HCT116 (cell line): Measurements from ENCODE around the gene NT5C2. TPM values are rescaled to one million over a fixed set of nuclear protein-coding genes. Genes with fewer than 3 reads are reported as not detected.

ENCODE experiments used
- ATAC-seq: fragments of 200-7000 bp; cut with Tn5 transposase; 2 replicates; pipeline ENCODE4 v1.9.1; 2020; ENCODE audit warnings: mild to moderate bottlenecking, moderate library complexity
- BruUV-seq: library from RNA; stranded (reverse); fragments of 400-500 nt; replicated peaks from 2 replicates; lab custom pipeline; 2021; lab: Mats Ljungman, UMichigan
- CTCF ChIA-PET: fragments of 300-600 bp; sonication (Branson Sonifier 250); formaldehyde crosslinking; loops from one replicate; lab custom pipeline; 2021; ENCODE audit warnings: antibody characterized with exemption; lab: Charles Lee
- POLR2A ChIA-PET: fragments of 300-600, 350-600 bp; sonication (Branson Sonifier 250); formaldehyde crosslinking; loops from one replicate; lab custom pipeline; 2021; ENCODE audit warnings: antibody characterized with exemption; lab: Charles Lee
- RAD21 ChIA-PET, 2 experiments: fragments of 300-600 bp; sonication (Branson Sonifier 250); formaldehyde crosslinking; loops; one replicate each; lab custom pipeline; 2023; ENCODE audit warnings: low total read pairs in 2 of 2; ENCODE audit not compliant: uncharacterized antibody in 2 of 2, unreplicated experiment in 2 of 2, low non-redundant PET in 1 of 2; lab: Charles Lee
- DNase-seq: peaks from one replicate; pipeline ENCODE4 v3.0.0-alpha.2; 2010; ENCODE audit warnings: low read depth, low spot score
- H2AFZ ChIP-seq: fragments of 200-600 bp; shearing (Covaris generic), sonication (generic); 2 replicates; pipeline ENCODE4 v1.6.1; 2017; ENCODE audit warnings: low read depth, mixed run types, mixed read lengths, antibody characterized with exemption, low read length; ENCODE audit not compliant: poor library complexity, severe bottlenecking
- H3K27ac ChIP-seq: 2 replicates; pipeline ENCODE4 v1.5.1; 2012; ENCODE audit warnings: low read depth, low read length
- H3K27me3 ChIP-seq: fragments of 200-600 bp; sonication (generic); 2 replicates; pipeline ENCODE4 v1.6.1; 2016; ENCODE audit warnings: mixed run types, low read length, mixed read lengths; ENCODE audit not compliant: insufficient read depth
- H3K36me3 ChIP-seq, 2 experiments: fragments of 200-500 bp in 1 of 2; fragments of 200-600 bp in 1 of 2; sonication (Bioruptor generic) in 1 of 2; sonication (generic) in 1 of 2; 2 replicates each; pipeline versions ENCODE4 v1.5.1 to v1.6.1; 2014 to 2016; ENCODE audit warnings: low read length in 2 of 2, inconsistent platforms in 1 of 2, mixed read lengths in 1 of 2, mixed run types in 1 of 2; ENCODE audit not compliant: insufficient read depth in 2 of 2, control insufficient read depth in 1 of 2
- H3K4me1 ChIP-seq, 2 experiments: fragments of 200-600 bp in 1 of 2; sonication (generic) in 1 of 2; 2 replicates each; pipeline versions ENCODE4 v1.5.1 to v1.6.1; 2012 to 2017; ENCODE audit warnings: low read length in 2 of 2, inconsistent platforms in 1 of 2, mild to moderate bottlenecking in 1 of 2, mixed read lengths in 1 of 2, mixed run types in 1 of 2, moderate library complexity in 1 of 2; ENCODE audit not compliant: insufficient read depth in 2 of 2, control insufficient read depth in 1 of 2
- H3K4me2 ChIP-seq: fragments of 200-600 bp; sonication (generic); 2 replicates; pipeline ENCODE4 v1.6.1; 2017; ENCODE audit warnings: mixed run types, low read length, mixed read lengths
- H3K4me3 ChIP-seq, 2 experiments: fragments of 200-600 bp in 1 of 2; sonication (generic) in 1 of 2; replicated peaks in 1 of 2; 2 replicates each; pipeline ENCODE4 v1.5.1; 2011 to 2016; ENCODE audit warnings: low read length in 2 of 2, control low read depth in 1 of 2, low read depth in 1 of 2, mild to moderate bottlenecking in 1 of 2, mixed read lengths in 1 of 2, mixed run types in 1 of 2
- H3K79me2 ChIP-seq: fragments of 200-600 bp; sonication (generic); 2 replicates; pipeline ENCODE4 v1.6.1; 2017; ENCODE audit warnings: mild to moderate bottlenecking, mixed run types, low read length, moderate library complexity, mixed read lengths; ENCODE audit not compliant: insufficient read depth
- H3K9ac ChIP-seq: fragments of 200-600 bp; sonication (generic); 2 replicates; pipeline ENCODE4 v1.6.1; 2016; ENCODE audit warnings: low read length, mixed read lengths
- H3K9me2 ChIP-seq: fragments of 200-600 bp; sonication (generic), shearing (Covaris generic); 2 replicates; pipeline ENCODE4 v1.6.1; 2017; ENCODE audit warnings: mixed run types, mild to moderate bottlenecking, moderate library complexity; ENCODE audit not compliant: insufficient read depth
- H3K9me3 ChIP-seq, 2 experiments: fragments of 200-500 bp in 1 of 2; fragments of 200-600 bp in 1 of 2; sonication (Bioruptor generic) in 1 of 2; sonication (generic) in 1 of 2; 2 replicates each; pipeline ENCODE4 v1.6.1; 2014 to 2017; ENCODE audit warnings: low read length in 2 of 2, mixed read lengths in 2 of 2, inconsistent platforms in 1 of 2, low read depth in 1 of 2, mild to moderate bottlenecking in 1 of 2, mixed run types in 1 of 2, moderate library complexity in 1 of 2; ENCODE audit not compliant: control insufficient read depth in 1 of 2, insufficient read depth in 1 of 2
- H4K20me1 ChIP-seq: fragments of 200-600 bp; sonication (generic), shearing (Covaris generic); 2 replicates; pipeline ENCODE4 v1.6.1; 2017; ENCODE audit warnings: mixed run types, mild to moderate bottlenecking, moderate library complexity; ENCODE audit not compliant: insufficient read depth
- ATF3 ChIP-seq: IDR thresholded peaks from 2 replicates; pipeline ENCODE4 v1.6.1; 2012
- CBX3 ChIP-seq: IDR thresholded peaks from 2 replicates; pipeline ENCODE4 v1.6.1; 2012; ENCODE audit warnings: low read depth
- EGR1 ChIP-seq: IDR thresholded peaks from 2 replicates; pipeline ENCODE4 v1.6.1; 2012; ENCODE audit warnings: low read depth
- ELF1 ChIP-seq: IDR thresholded peaks from 2 replicates; pipeline ENCODE4 v1.6.1; 2012; ENCODE audit warnings: low read depth, borderline replicate concordance
- EZH2 ChIP-seq: fragments of 200-600 bp; sonication (generic); IDR thresholded peaks from 2 replicates; pipeline ENCODE4 v1.6.1; 2017; ENCODE audit warnings: antibody characterized with exemption, mixed run types
- EZH2phosphoT487 ChIP-seq: fragments of 200-600 bp; IDR thresholded peaks from 2 replicates; pipeline ENCODE4 v1.6.1; 2018; ENCODE audit warnings: antibody characterized with exemption, borderline replicate concordance
- FOSL1 ChIP-seq: IDR thresholded peaks from 2 replicates; pipeline ENCODE4 v1.6.1; 2012; ENCODE audit warnings: low read depth
- JUND ChIP-seq: IDR thresholded peaks from 2 replicates; pipeline ENCODE4 v1.6.1; 2012
- MAX ChIP-seq: IDR thresholded peaks from 2 replicates; pipeline ENCODE4 v1.6.1; 2012
- POLR2A ChIP-seq: IDR thresholded peaks from 2 replicates; pipeline ENCODE4 v1.7.0; 2011; ENCODE audit warnings: borderline replicate concordance; ENCODE audit not compliant: insufficient read depth, insufficient read length; ENCODE audit errors: extremely low read depth
- RAD21 ChIP-seq: IDR thresholded peaks from 2 replicates; pipeline ENCODE4 v1.6.1; 2012; ENCODE audit warnings: low read depth, mild to moderate bottlenecking
- REST ChIP-seq: IDR thresholded peaks from 2 replicates; pipeline ENCODE4 v1.6.1; 2012; ENCODE audit warnings: low read depth
- SIN3A ChIP-seq: IDR thresholded peaks from 2 replicates; pipeline ENCODE4 v1.6.1; 2012; ENCODE audit warnings: low read depth
- SP1 ChIP-seq: IDR thresholded peaks from 2 replicates; pipeline ENCODE4 v1.6.1; 2012; ENCODE audit warnings: low read depth
- TCF7L2 ChIP-seq: IDR thresholded peaks from 2 replicates; pipeline ENCODE4 v1.7.0; 2011; ENCODE audit warnings: borderline replicate concordance, inconsistent platforms; ENCODE audit not compliant: insufficient read depth, insufficient read length; ENCODE audit errors: extremely low read depth
- YY1 ChIP-seq: IDR thresholded peaks from 2 replicates; pipeline ENCODE4 v1.6.1; 2011; ENCODE audit warnings: low read length, low read depth, moderate library complexity, mild to moderate bottlenecking; ENCODE audit not compliant: insufficient replicate concordance; ENCODE audit errors: extremely low read depth
- ZBTB33 ChIP-seq: IDR thresholded peaks from 2 replicates; pipeline ENCODE4 v1.6.1; 2011; ENCODE audit warnings: mild to moderate bottlenecking, low read length, moderate library complexity; ENCODE audit not compliant: insufficient replicate concordance; ENCODE audit errors: extremely low read depth
- ZFX ChIP-seq: fragments of 450-650 bp; IDR thresholded peaks from 2 replicates; pipeline ENCODE4 v1.6.1; 2017
- ZNF274 ChIP-seq: fragments of 200-500 bp; sonication (Bioruptor generic); IDR thresholded peaks from 2 replicates; pipeline ENCODE4 v1.6.1; 2014; ENCODE audit warnings: mild to moderate bottlenecking, low read depth, low read length, inconsistent platforms
- intact Hi-C: fragments of 100-400 bp; cut with micrococcal nuclease; formaldehyde crosslinking; loops from 2 replicates; pipeline ENCODE4 v1.10.0; 2022
- total RNA-seq: library from RNA; stranded (reverse); gene quantifications from one replicate; pipeline ENCODE4 v1.2.1, GENCODE V29; 2021; ENCODE audit not compliant: unreplicated experiment

Gene NT5C2
- total RNA-seq, 1 experiment from 2014 or later: 63.0 TPM

GRCh38 chr10:103083977-103084320 lies 109.1 kb downstream of the NT5C2 start:
- Histone ChIP-seq H2AFZ (no peak overlapping the region), H3K36me3 (peaks cover 19 to 22% of the 10 kb centered on the region in 2 experiments; a peak in 3 of 4 replicates), H3K9ac (no peak overlapping the region), H3K9me2 (no peaks in the 10 kb centered on the region), H3K79me2 (no peaks in the 10 kb centered on the region), H3K4me2 (no peak overlapping the region), H3K4me3 (no peak overlapping the region), H4K20me1 (no peaks in the 10 kb centered on the region), H3K27ac (no peak overlapping the region), H3K9me3 (no peaks in the 10 kb centered on the region), H3K27me3 (no peaks in the 10 kb centered on the region), H3K4me1 (peaks cover 0 to 5% of the 10 kb centered on the region in 2 experiments; a peak in 1 of 4 replicates)
- BruUV-seq: no TSS peak
- CTCF ChIA-PET: interaction anchor here (1.1 kb wide), 1 partner anchor 161 kb away, joined by 3 read pairs; no protein-coding TSS in a partner anchor
- intact Hi-C loops: loop anchor here (5.0 kb wide), 1 partner anchor 158 kb away; no protein-coding TSS in a partner anchor
- RAD21 ChIA-PET: no interaction called here
- TF ChIP-seq EGR1: no peak
- TF ChIP-seq ZBTB33: no peak
- TF ChIP-seq ZNF274: no peak
- TF ChIP-seq POLR2A: no peak
- TF ChIP-seq FOSL1: no peak
- no peak for TF ChIP-seq RAD21
- TF ChIP-seq ATF3: no peak
- TF ChIP-seq SIN3A: no peak
- TF ChIP-seq JUND: no peak
- TF ChIP-seq SP1: no peak
- TF ChIP-seq MAX: no peak
- no peak for TF ChIP-seq TCF7L2
- TF ChIP-seq ZFX: no peak
- TF ChIP-seq CBX3: no peak
- TF ChIP-seq EZH2phosphoT487: no peak
- no peak for TF ChIP-seq YY1
- no peak for TF ChIP-seq REST
- no peak for TF ChIP-seq EZH2
- no peak for TF ChIP-seq ELF1
- ATAC-seq (no peak), DNase-seq (no peak)
- POLR2A ChIA-PET: no interaction called here
